ENCODE results near the gene TIMELESS. TPM values are rescaled to one million over a fixed set of nuclear protein-coding genes. Genes with fewer than 3 reads are reported as not detected.

Gene TIMELESS
- total RNA-seq, 1 experiment from 2014 or later = 30.9 TPM

GRCh38 chr12:56420411-56420810 lies 28.8 kb downstream of the TIMELESS start:
- Histone ChIP-seq H3K9me2 (ENCODE audit: insufficient read depth) (no peaks in the 10 kb centered on the region), H3K9me3 (ENCODE audit: insufficient read depth, low read depth) (no peaks in the 10 kb centered on the region), H4K20me1 (ENCODE audit: insufficient read depth) (no peaks in the 10 kb centered on the region), H3K4me2 (no peak overlapping the region), H3K79me2 (ENCODE audit: low read depth) (no peaks in the 10 kb centered on the region), H3K36me3 (ENCODE audit: low read depth) (0 out of 2 replicates have a peak, but pooled peaks cover 4% of the 10 kb centered on the region), H2AFZ (no peak overlapping the region), H3K4me1 (replicated peaks; ENCODE audit: insufficient read depth) (no peaks in the 10 kb centered on the region), H3F3A (ENCODE audit: insufficient read depth, low read depth) (no peaks in the 10 kb centered on the region), H3K27me3 (ENCODE audit: insufficient read depth, low read depth) (no peaks in the 10 kb centered on the region), H3K27ac (no peak overlapping the region), H3K4me3 (no peak overlapping the region)
- BruUV-seq (replicated peaks) = no TSS peak
- ChIA-PET CTCF (no interaction called here), POLR2A (ENCODE audit: unreplicated experiment) (no interaction called here)
- no peak for TF ChIP-seq EZH2 (IDR thresholded peaks at IDR 0.05; ENCODE audit: low read depth)
- TF ChIP-seq CTCF (conservative IDR thresholded peaks at IDR 0.05) = no peak
- no peak for DNase-seq
- intact Hi-C loops (cut with micrococcal nuclease; ENCODE audit: unreplicated experiment) = no loop called here

GRCh38 chr12:56417739-56418138 lies 31.5 kb downstream of the TIMELESS start:
- ChIA-PET CTCF (no interaction called here), POLR2A (ENCODE audit: unreplicated experiment) (interaction anchor here (0.7 kb wide), 1 partner anchor 151 kb away, joined by 4 read pairs; no protein-coding TSS in a partner anchor)
- no peak for DNase-seq
- H3K9me2 ChIP-seq (ENCODE audit: insufficient read depth) = no peaks in the 10 kb centered on the region
- TF ChIP-seq CTCF (conservative IDR thresholded peaks at IDR 0.05) (no peak), EZH2 (IDR thresholded peaks at IDR 0.05; ENCODE audit: low read depth) (no peak)
- H3K4me1 ChIP-seq (replicated peaks; ENCODE audit: insufficient read depth) = no peaks in the 10 kb centered on the region
- no peaks in the 10 kb centered on the region for H3K9me3 ChIP-seq (ENCODE audit: insufficient read depth, low read depth)
- H3F3A ChIP-seq (ENCODE audit: insufficient read depth, low read depth) = no peaks in the 10 kb centered on the region
- H4K20me1 ChIP-seq (ENCODE audit: insufficient read depth) = no peaks in the 10 kb centered on the region
- BruUV-seq (replicated peaks) = no TSS peak
- H3K4me2 ChIP-seq = no peak overlapping the region
- intact Hi-C loops (cut with micrococcal nuclease; ENCODE audit: unreplicated experiment) = no loop called here
- H3K27me3 ChIP-seq (ENCODE audit: insufficient read depth, low read depth) = no peaks in the 10 kb centered on the region
- H3K36me3 ChIP-seq (ENCODE audit: low read depth) = no peaks in the 10 kb centered on the region
- no peak overlapping the region for H3K27ac ChIP-seq
- H3K79me2 ChIP-seq (ENCODE audit: low read depth) = no peaks in the 10 kb centered on the region
- H2AFZ ChIP-seq = no peak overlapping the region
- H3K4me3 ChIP-seq = no peak overlapping the region

- no peak overlapping the region for H2AFZ ChIP-seq
- H3K4me1 ChIP-seq (replicated peaks; ENCODE audit: insufficient read depth) = no peaks in the 10 kb centered on the region
- no peak overlapping the region for H3K4me3 ChIP-seq
- no peak overlapping the region for H3K27ac ChIP-seq
- DNase-seq = no peak
- intact Hi-C loops (cut with micrococcal nuclease; ENCODE audit: unreplicated experiment) = no loop called here
- H3K36me3 ChIP-seq (ENCODE audit: low read depth) = no peaks in the 10 kb centered on the region
- no peak for TF ChIP-seq EZH2 (IDR thresholded peaks at IDR 0.05; ENCODE audit: low read depth)
- no peak for TF ChIP-seq CTCF (conservative IDR thresholded peaks at IDR 0.05)
- H3K4me2 ChIP-seq = no peak overlapping the region
- H3F3A ChIP-seq (ENCODE audit: insufficient read depth, low read depth) = no peaks in the 10 kb centered on the region
- H3K79me2 ChIP-seq (ENCODE audit: low read depth) = no peaks in the 10 kb centered on the region
- BruUV-seq (replicated peaks) = no TSS peak
- ChIA-PET CTCF (no interaction called here), POLR2A (ENCODE audit: unreplicated experiment) (interaction anchor here (0.6 kb wide), 1 partner anchor 98 kb away, joined by 5 read pairs; no protein-coding TSS in a partner anchor)
- no peaks in the 10 kb centered on the region for H4K20me1 ChIP-seq (ENCODE audit: insufficient read depth)
- H3K9me2 ChIP-seq (ENCODE audit: insufficient read depth) = no peaks in the 10 kb centered on the region
- no peaks in the 10 kb centered on the region for H3K9me3 ChIP-seq (ENCODE audit: insufficient read depth, low read depth)
- H3K27me3 ChIP-seq (ENCODE audit: insufficient read depth, low read depth) = no peaks in the 10 kb centered on the region
These were observed 34.8 kb downstream of the TIMELESS start for GRCh38 chr12:56414401-56414800.
